Endothelial cell of umbilical vein (primary cell): ENCODE results near the gene ADAM23. TPM values are rescaled to one million over a fixed set of nuclear protein-coding genes. Genes with fewer than 3 reads are reported as not detected.

Experiments
- BruUV-seq: library from RNA; stranded (reverse); fragments of 400-500 nt; replicated peaks from 2 replicates; lab custom pipeline; 2021; lab: Mats Ljungman, UMichigan
- CTCF ChIA-PET: fragments of 300-600, 350-600 bp; sonication (Branson Sonifier 250); formaldehyde crosslinking; loops from one replicate; lab custom pipeline; 2021; ENCODE audit warnings: antibody characterized with exemption, inconsistent platforms; lab: Charles Lee
- POLR2A ChIA-PET: fragments of 300-600, 350-600 bp; sonication (Branson Sonifier 250); formaldehyde crosslinking; loops from one replicate; lab custom pipeline; 2021; ENCODE audit warnings: antibody characterized with exemption, inconsistent platforms; lab: Charles Lee
- DNase-seq: peaks from one replicate; pipeline ENCODE4 v3.0.0-alpha.2; 2011; ENCODE audit warnings: low read depth, low spot score
- FAIRE-seq: peaks from 2 replicates; lab custom pipeline; 2011; peaks lifted over from hg19 to GRCh38; lab: Jason Lieb, UNC
- H2AFZ ChIP-seq: 2 replicates; pipeline ENCODE4 v1.6.0; 2012; ENCODE audit warnings: low read depth, low read length, control low read depth, inconsistent platforms
- H3K27ac ChIP-seq: 2 replicates; pipeline ENCODE4 v1.5.1; 2011; ENCODE audit warnings: low read depth, mild to moderate bottlenecking, control low read depth, low read length, moderate library complexity; ENCODE audit not compliant: insufficient read depth
- H3K27me3 ChIP-seq, 2 experiments: 2 replicates each; pipeline versions ENCODE4 v1.6.0 to v1.6.1; 2011; ENCODE audit warnings: low read length in 2 of 2, mixed read lengths in 1 of 2; ENCODE audit not compliant: control insufficient read depth in 2 of 2, insufficient read depth in 2 of 2
- H3K36me3 ChIP-seq, 2 experiments: 2 replicates in 1 of 2; 3 replicates in 1 of 2; pipeline ENCODE4 v1.5.1; 2011; ENCODE audit warnings: low read length in 2 of 2, mild to moderate bottlenecking in 1 of 2, moderate library complexity in 1 of 2; ENCODE audit not compliant: control insufficient read depth in 2 of 2, insufficient read depth in 2 of 2; ENCODE audit errors: extremely low read depth in 1 of 2
- H3K4me1 ChIP-seq: 3 replicates; pipeline ENCODE4 v1.5.1; 2011; ENCODE audit warnings: mild to moderate bottlenecking, low read length; ENCODE audit not compliant: control insufficient read depth, insufficient read depth; ENCODE audit errors: extremely low read depth
- H3K4me2 ChIP-seq: 2 replicates; pipeline ENCODE4 v1.6.1; 2011; ENCODE audit warnings: low read length, control low read depth, mixed read lengths; ENCODE audit not compliant: insufficient read depth
- H3K4me3 ChIP-seq, 3 experiments: fragments of 200-600 bp in 1 of 3; sonication (generic), shearing (Covaris generic) in 1 of 3; replicated peaks in 1 of 3; 2 replicates each; pipeline ENCODE4 v1.5.1; 2011 to 2016; ENCODE audit warnings: control low read depth in 3 of 3, low read length in 3 of 3, mild to moderate bottlenecking in 2 of 3, inconsistent platforms in 1 of 3, low read depth in 1 of 3, moderate library complexity in 1 of 3; ENCODE audit not compliant: insufficient read depth in 1 of 3
- H3K79me2 ChIP-seq: 2 replicates; pipeline ENCODE4 v1.6.0; 2012; ENCODE audit warnings: low read length, inconsistent platforms; ENCODE audit not compliant: control insufficient read depth, insufficient read depth
- H3K9ac ChIP-seq: replicated peaks from 2 replicates; pipeline ENCODE3; 2011; ENCODE audit warnings: low read length, control low read depth; ENCODE audit not compliant: insufficient read depth; ENCODE audit errors: extremely low read depth
- H3K9me1 ChIP-seq: replicated peaks from 3 replicates; pipeline ENCODE4 v1.6.0; 2011; ENCODE audit warnings: mild to moderate bottlenecking, low read length; ENCODE audit not compliant: control insufficient read depth, insufficient read depth; ENCODE audit errors: extremely low read depth
- H3K9me3 ChIP-seq: replicated peaks from 2 replicates; pipeline ENCODE4 v1.5.1; 2012; ENCODE audit warnings: low read length, inconsistent platforms; ENCODE audit not compliant: control insufficient read depth, insufficient read depth
- H4K20me1 ChIP-seq: replicated peaks from 2 replicates; pipeline ENCODE3; 2011; ENCODE audit warnings: mild to moderate bottlenecking, low read length; ENCODE audit not compliant: control insufficient read depth, insufficient read depth; ENCODE audit errors: extremely low read depth
- EZH2 ChIP-seq: IDR thresholded peaks from 2 replicates; pipeline ENCODE4 v1.6.1; 2012; ENCODE audit warnings: borderline replicate concordance, low read depth, mild to moderate bottlenecking, moderate library complexity, low read length, inconsistent platforms; ENCODE audit not compliant: severe bottlenecking
- FOS ChIP-seq: IDR thresholded peaks from 2 replicates; pipeline ENCODE4 v1.6.1; 2011; ENCODE audit warnings: mild to moderate bottlenecking, low read length, moderate library complexity, borderline replicate concordance; ENCODE audit not compliant: insufficient read depth
- GATA2 ChIP-seq: IDR thresholded peaks from 2 replicates; pipeline ENCODE4 v1.7.0; 2011; ENCODE audit warnings: low read depth, mild to moderate bottlenecking, moderate library complexity, mixed read lengths, low read length; ENCODE audit not compliant: insufficient read length, insufficient read depth
- JUN ChIP-seq: IDR thresholded peaks from 2 replicates; pipeline ENCODE4 v1.6.1; 2011; ENCODE audit warnings: borderline replicate concordance, low read depth; ENCODE audit not compliant: insufficient read length, insufficient read depth
- MYC ChIP-seq: IDR thresholded peaks from one replicate; pipeline ENCODE4 v1.6.1; 2011; ENCODE audit warnings: mild to moderate bottlenecking, low read depth, low read length
- POLR2A ChIP-seq: IDR thresholded peaks from 2 replicates; pipeline ENCODE4 v1.6.1; 2012; ENCODE audit warnings: low read depth, mild to moderate bottlenecking, control low read depth, low read length
- POLR2AphosphoS5 ChIP-seq: IDR thresholded peaks from 2 replicates; pipeline ENCODE4 v1.6.1; 2012; ENCODE audit warnings: low read depth, mild to moderate bottlenecking, control low read depth, low read length, moderate library complexity; ENCODE audit not compliant: insufficient read depth
- dilution Hi-C: fragments of 300-500 bp; cut with MboI; formaldehyde crosslinking; loops from one replicate; pipeline ENCODE4 v1.15.0; 2019; ENCODE audit warnings: low sequenced_read_pairs; ENCODE audit not compliant: extremely low pct_ligation_motif_present
- intact Hi-C: fragments of 100-400 bp; cut with micrococcal nuclease; formaldehyde crosslinking; loops from one replicate; pipeline ENCODE4 v1.10.0; 2022
- polyA plus RNA-seq, 4 experiments: library from polyadenylated mRNA; depleted of rRNA in 3 of 4; stranded (reverse) in 3 of 4; unstranded in 1 of 4; fragments of >200 nt; gene quantifications; 2 replicates each; pipeline versions ENCODE4 v1.2.1 to v1.2.3, GENCODE V29; 2011 to 2012; ENCODE audit warnings: missing spikeins in 1 of 4
- total RNA-seq: library from RNA; stranded (reverse); gene quantifications from 2 replicates; pipeline ENCODE4 v1.2.3, GENCODE V29; 2021
- TF ChIP-seq, protein P1 (sequence below): IDR thresholded peaks from 2 replicates; pipeline ENCODE4 v1.6.1; 2011; ENCODE audit not compliant: insufficient read depth, insufficient read length
- TF ChIP-seq, protein P2 (sequence below), 2 donors: IDR thresholded peaks; 1 replicate in 1 of 2; 2 replicates in 1 of 2; pipeline ENCODE4 v1.5.1; 2011; ENCODE audit warnings: low read length in 2 of 2, mild to moderate bottlenecking in 2 of 2, moderate library complexity in 2 of 2, control low read depth in 1 of 2, inconsistent platforms in 1 of 2, low read depth in 1 of 2; ENCODE audit not compliant: insufficient read depth in 1 of 2; ENCODE audit errors: extremely low read depth in 1 of 2

The ADAM23 gene
- total and polyA plus RNA-seq, 2 donors (not counting 3 experiments of a cell fraction or from before 2014, with no cell fraction given) = 20.6 to 38.5 TPM

DNA sequence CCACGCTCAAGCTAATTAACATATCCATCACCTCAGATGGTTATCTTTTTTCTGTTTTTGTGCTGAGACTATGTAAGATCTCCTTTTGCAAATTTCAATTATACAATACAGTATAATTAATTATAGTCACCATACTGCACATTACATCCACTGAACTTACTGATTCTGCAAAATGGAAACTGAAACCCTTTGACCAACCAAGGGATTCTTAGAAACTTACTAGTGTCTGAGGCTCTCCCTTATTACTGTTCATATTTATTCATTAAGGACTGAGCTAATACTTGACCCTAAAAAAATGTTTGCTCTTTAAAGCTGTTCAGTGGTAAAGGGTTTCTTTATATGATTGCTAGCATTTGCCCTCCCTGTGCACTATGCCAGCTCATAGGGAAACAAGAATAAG lies 50.7 kb downstream of the ADAM23 start:
- Histone ChIP-seq H3K9me1 (no peaks in the 10 kb centered on the region), H3K4me2 (no peak overlapping the region), H3K36me3 (no peaks in the 10 kb centered on the region), H2AFZ (no peak overlapping the region), H3K4me1 (no peaks in the 10 kb centered on the region), H3K79me2 (no peaks in the 10 kb centered on the region), H3K9ac (no peak overlapping the region), H3K27ac (no peak overlapping the region), H3K27me3 (no peaks in the 10 kb centered on the region), H3K4me3 (no peak overlapping the region), H3K9me3 (no peaks in the 10 kb centered on the region), H4K20me1 (no peaks in the 10 kb centered on the region)
- ChIA-PET CTCF (interaction anchor here (1.3 kb wide), 1 partner anchor 9 kb away, joined by 4 read pairs; no protein-coding TSS in a partner anchor), POLR2A (no interaction called here)
- intact Hi-C loops (no loop called here), dilution Hi-C loops (no loop called here)
- FAIRE-seq (no peak), DNase-seq (no peak)
- BruUV-seq = no TSS peak
- TF ChIP-seq GATA2 (no peak), FOS (no peak), MYC (no peak), POLR2AphosphoS5 (no peak), EZH2 (no peak), JUN (no peak), POLR2A (no peak)
- TF ChIP-seq, protein P1, sequence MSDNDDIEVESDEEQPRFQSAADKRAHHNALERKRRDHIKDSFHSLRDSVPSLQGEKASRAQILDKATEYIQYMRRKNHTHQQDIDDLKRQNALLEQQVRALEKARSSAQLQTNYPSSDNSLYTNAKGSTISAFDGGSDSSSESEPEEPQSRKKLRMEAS = no peak
- TF ChIP-seq, protein P2, sequence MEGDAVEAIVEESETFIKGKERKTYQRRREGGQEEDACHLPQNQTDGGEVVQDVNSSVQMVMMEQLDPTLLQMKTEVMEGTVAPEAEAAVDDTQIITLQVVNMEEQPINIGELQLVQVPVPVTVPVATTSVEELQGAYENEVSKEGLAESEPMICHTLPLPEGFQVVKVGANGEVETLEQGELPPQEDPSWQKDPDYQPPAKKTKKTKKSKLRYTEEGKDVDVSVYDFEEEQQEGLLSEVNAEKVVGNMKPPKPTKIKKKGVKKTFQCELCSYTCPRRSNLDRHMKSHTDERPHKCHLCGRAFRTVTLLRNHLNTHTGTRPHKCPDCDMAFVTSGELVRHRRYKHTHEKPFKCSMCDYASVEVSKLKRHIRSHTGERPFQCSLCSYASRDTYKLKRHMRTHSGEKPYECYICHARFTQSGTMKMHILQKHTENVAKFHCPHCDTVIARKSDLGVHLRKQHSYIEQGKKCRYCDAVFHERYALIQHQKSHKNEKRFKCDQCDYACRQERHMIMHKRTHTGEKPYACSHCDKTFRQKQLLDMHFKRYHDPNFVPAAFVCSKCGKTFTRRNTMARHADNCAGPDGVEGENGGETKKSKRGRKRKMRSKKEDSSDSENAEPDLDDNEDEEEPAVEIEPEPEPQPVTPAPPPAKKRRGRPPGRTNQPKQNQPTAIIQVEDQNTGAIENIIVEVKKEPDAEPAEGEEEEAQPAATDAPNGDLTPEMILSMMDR (IDR thresholded peaks at IDR 0.05; ENCODE audit: extremely low read depth in 1 of 2, insufficient read depth in 1 of 2, low read depth in 1 of 2, low read length in 2 of 2) = no peak
